HCT116 (cell line): Measurements from ENCODE around the gene PLCH2. TPM values are rescaled to one million over a fixed set of nuclear protein-coding genes. Genes with fewer than 3 reads are reported as not detected.

Source experiments
- ATAC-seq: fragments of 200-7000 bp; cut with Tn5 transposase; 2 replicates; pipeline ENCODE4 v1.9.1; 2020; ENCODE audit warnings: mild to moderate bottlenecking, moderate library complexity
- BruUV-seq: library from RNA; stranded (reverse); fragments of 400-500 nt; replicated peaks from 2 replicates; lab custom pipeline; 2021; lab: Mats Ljungman, UMichigan
- CTCF ChIA-PET: fragments of 300-600 bp; sonication (Branson Sonifier 250); formaldehyde crosslinking; loops from one replicate; lab custom pipeline; 2021; ENCODE audit warnings: antibody characterized with exemption; lab: Charles Lee
- POLR2A ChIA-PET: fragments of 300-600, 350-600 bp; sonication (Branson Sonifier 250); formaldehyde crosslinking; loops from one replicate; lab custom pipeline; 2021; ENCODE audit warnings: antibody characterized with exemption; lab: Charles Lee
- RAD21 ChIA-PET, 2 experiments: fragments of 300-600 bp; sonication (Branson Sonifier 250); formaldehyde crosslinking; loops; one replicate each; lab custom pipeline; 2023; ENCODE audit warnings: low total read pairs in 2 of 2; ENCODE audit not compliant: uncharacterized antibody in 2 of 2, unreplicated experiment in 2 of 2, low non-redundant PET in 1 of 2; lab: Charles Lee
- DNase-seq: peaks from one replicate; pipeline ENCODE4 v3.0.0-alpha.2; 2010; ENCODE audit warnings: low read depth, low spot score
- H2AFZ ChIP-seq: fragments of 200-600 bp; shearing (Covaris generic), sonication (generic); 2 replicates; pipeline ENCODE4 v1.6.1; 2017; ENCODE audit warnings: low read depth, mixed run types, mixed read lengths, antibody characterized with exemption, low read length; ENCODE audit not compliant: poor library complexity, severe bottlenecking
- H3K27ac ChIP-seq: 2 replicates; pipeline ENCODE4 v1.5.1; 2012; ENCODE audit warnings: low read depth, low read length
- H3K27me3 ChIP-seq: fragments of 200-600 bp; sonication (generic); 2 replicates; pipeline ENCODE4 v1.6.1; 2016; ENCODE audit warnings: mixed run types, low read length, mixed read lengths; ENCODE audit not compliant: insufficient read depth
- H3K36me3 ChIP-seq, 2 experiments: fragments of 200-500 bp in 1 of 2; fragments of 200-600 bp in 1 of 2; sonication (Bioruptor generic) in 1 of 2; sonication (generic) in 1 of 2; 2 replicates each; pipeline versions ENCODE4 v1.5.1 to v1.6.1; 2014 to 2016; ENCODE audit warnings: low read length in 2 of 2, inconsistent platforms in 1 of 2, mixed read lengths in 1 of 2, mixed run types in 1 of 2; ENCODE audit not compliant: insufficient read depth in 2 of 2, control insufficient read depth in 1 of 2
- H3K4me1 ChIP-seq, 2 experiments: fragments of 200-600 bp in 1 of 2; sonication (generic) in 1 of 2; 2 replicates each; pipeline versions ENCODE4 v1.5.1 to v1.6.1; 2012 to 2017; ENCODE audit warnings: low read length in 2 of 2, inconsistent platforms in 1 of 2, mild to moderate bottlenecking in 1 of 2, mixed read lengths in 1 of 2, mixed run types in 1 of 2, moderate library complexity in 1 of 2; ENCODE audit not compliant: insufficient read depth in 2 of 2, control insufficient read depth in 1 of 2
- H3K4me2 ChIP-seq: fragments of 200-600 bp; sonication (generic); 2 replicates; pipeline ENCODE4 v1.6.1; 2017; ENCODE audit warnings: mixed run types, low read length, mixed read lengths
- H3K4me3 ChIP-seq, 2 experiments: fragments of 200-600 bp in 1 of 2; sonication (generic) in 1 of 2; replicated peaks in 1 of 2; 2 replicates each; pipeline ENCODE4 v1.5.1; 2011 to 2016; ENCODE audit warnings: low read length in 2 of 2, control low read depth in 1 of 2, low read depth in 1 of 2, mild to moderate bottlenecking in 1 of 2, mixed read lengths in 1 of 2, mixed run types in 1 of 2
- H3K79me2 ChIP-seq: fragments of 200-600 bp; sonication (generic); 2 replicates; pipeline ENCODE4 v1.6.1; 2017; ENCODE audit warnings: mild to moderate bottlenecking, mixed run types, low read length, moderate library complexity, mixed read lengths; ENCODE audit not compliant: insufficient read depth
- H3K9ac ChIP-seq: fragments of 200-600 bp; sonication (generic); 2 replicates; pipeline ENCODE4 v1.6.1; 2016; ENCODE audit warnings: low read length, mixed read lengths
- H3K9me2 ChIP-seq: fragments of 200-600 bp; sonication (generic), shearing (Covaris generic); 2 replicates; pipeline ENCODE4 v1.6.1; 2017; ENCODE audit warnings: mixed run types, mild to moderate bottlenecking, moderate library complexity; ENCODE audit not compliant: insufficient read depth
- H3K9me3 ChIP-seq, 2 experiments: fragments of 200-500 bp in 1 of 2; fragments of 200-600 bp in 1 of 2; sonication (Bioruptor generic) in 1 of 2; sonication (generic) in 1 of 2; 2 replicates each; pipeline ENCODE4 v1.6.1; 2014 to 2017; ENCODE audit warnings: low read length in 2 of 2, mixed read lengths in 2 of 2, inconsistent platforms in 1 of 2, low read depth in 1 of 2, mild to moderate bottlenecking in 1 of 2, mixed run types in 1 of 2, moderate library complexity in 1 of 2; ENCODE audit not compliant: control insufficient read depth in 1 of 2, insufficient read depth in 1 of 2
- H4K20me1 ChIP-seq: fragments of 200-600 bp; sonication (generic), shearing (Covaris generic); 2 replicates; pipeline ENCODE4 v1.6.1; 2017; ENCODE audit warnings: mixed run types, mild to moderate bottlenecking, moderate library complexity; ENCODE audit not compliant: insufficient read depth
- CBX3 ChIP-seq: IDR thresholded peaks from 2 replicates; pipeline ENCODE4 v1.6.1; 2012; ENCODE audit warnings: low read depth
- CEBPB ChIP-seq: IDR thresholded peaks from 2 replicates; pipeline ENCODE4 v1.6.1; 2012; ENCODE audit warnings: low read depth
- EGR1 ChIP-seq: IDR thresholded peaks from 2 replicates; pipeline ENCODE4 v1.6.1; 2012; ENCODE audit warnings: low read depth
- ELF1 ChIP-seq: IDR thresholded peaks from 2 replicates; pipeline ENCODE4 v1.6.1; 2012; ENCODE audit warnings: low read depth, borderline replicate concordance
- EZH2phosphoT487 ChIP-seq: fragments of 200-600 bp; IDR thresholded peaks from 2 replicates; pipeline ENCODE4 v1.6.1; 2018; ENCODE audit warnings: antibody characterized with exemption, borderline replicate concordance
- FOSL1 ChIP-seq: IDR thresholded peaks from 2 replicates; pipeline ENCODE4 v1.6.1; 2012; ENCODE audit warnings: low read depth
- JUND ChIP-seq: IDR thresholded peaks from 2 replicates; pipeline ENCODE4 v1.6.1; 2012
- POLR2A ChIP-seq: IDR thresholded peaks from 2 replicates; pipeline ENCODE4 v1.7.0; 2011; ENCODE audit warnings: borderline replicate concordance; ENCODE audit not compliant: insufficient read depth, insufficient read length; ENCODE audit errors: extremely low read depth
- POLR2AphosphoS5 ChIP-seq: IDR thresholded peaks from 2 replicates; pipeline ENCODE4 v1.6.1; 2011; ENCODE audit warnings: mild to moderate bottlenecking, low read depth, low read length, moderate library complexity
- SIN3A ChIP-seq: IDR thresholded peaks from 2 replicates; pipeline ENCODE4 v1.6.1; 2012; ENCODE audit warnings: low read depth
- SP1 ChIP-seq: IDR thresholded peaks from 2 replicates; pipeline ENCODE4 v1.6.1; 2012; ENCODE audit warnings: low read depth
- SRF ChIP-seq: IDR thresholded peaks from 2 replicates; pipeline ENCODE4 v1.6.1; 2012; ENCODE audit warnings: low read depth
- TCF7L2 ChIP-seq: IDR thresholded peaks from 2 replicates; pipeline ENCODE4 v1.7.0; 2011; ENCODE audit warnings: borderline replicate concordance, inconsistent platforms; ENCODE audit not compliant: insufficient read depth, insufficient read length; ENCODE audit errors: extremely low read depth
- YY1 ChIP-seq: IDR thresholded peaks from 2 replicates; pipeline ENCODE4 v1.6.1; 2011; ENCODE audit warnings: low read length, low read depth, moderate library complexity, mild to moderate bottlenecking; ENCODE audit not compliant: insufficient replicate concordance; ENCODE audit errors: extremely low read depth
- ZFX ChIP-seq: fragments of 450-650 bp; IDR thresholded peaks from 2 replicates; pipeline ENCODE4 v1.6.1; 2017
- ZNF274 ChIP-seq: fragments of 200-500 bp; sonication (Bioruptor generic); IDR thresholded peaks from 2 replicates; pipeline ENCODE4 v1.6.1; 2014; ENCODE audit warnings: mild to moderate bottlenecking, low read depth, low read length, inconsistent platforms
- intact Hi-C: fragments of 100-400 bp; cut with micrococcal nuclease; formaldehyde crosslinking; loops from 2 replicates; pipeline ENCODE4 v1.10.0; 2022
- total RNA-seq: library from RNA; stranded (reverse); gene quantifications from one replicate; pipeline ENCODE4 v1.2.1, GENCODE V29; 2021; ENCODE audit not compliant: unreplicated experiment

Gene PLCH2
- total RNA-seq, 1 experiment from 2014 or later, result 2.0 TPM

- Histone ChIP-seq H4K20me1 (no peaks in the 10 kb centered on the region), H2AFZ (no peak overlapping the region), H3K27ac (no peak overlapping the region), H3K4me2 (no peak overlapping the region), H3K9me2 (no peaks in the 10 kb centered on the region), H3K4me3 (no peak overlapping the region), H3K4me1 (no peaks in the 10 kb centered on the region), H3K27me3 (no peaks in the 10 kb centered on the region), H3K9ac (no peak overlapping the region), H3K79me2 (no peaks in the 10 kb centered on the region), H3K36me3 (peaks cover 6 to 7% of the 10 kb centered on the region in 2 experiments; a peak in 3 of 4 replicates), H3K9me3 (no peaks in the 10 kb centered on the region)
- POLR2A ChIA-PET, result no interaction called here
- CTCF ChIA-PET, result no interaction called here
- BruUV-seq, result no TSS peak
- intact Hi-C loops, result no loop called here
- no peak for DNase-seq
- RAD21 ChIA-PET, result no interaction called here
- ATAC-seq, result peak; percentile 12
- TF ChIP-seq POLR2AphosphoS5 (no peak), SRF (no peak), CEBPB (no peak), EGR1 (no peak), ELF1 (no peak), FOSL1 (no peak), CBX3 (no peak), TCF7L2 (no peak), SP1 (no peak), ZFX (no peak), SIN3A (no peak), ZNF274 (no peak), JUND (no peak), POLR2A (no peak), YY1 (no peak), EZH2phosphoT487 (no peak)
Measured at GRCh38 chr1:2506901-2507565, 30.9 kb downstream of the PLCH2 start.
